ENCODE data around the gene NAAA.
"Not testable (repeated sequence)": the region's sequence is repeated elsewhere in the genome, so short reads cannot be mapped to it uniquely, and the experiment has no call there.

The NAAA gene

GRCh38 chr4:75939890-75940691, 722 bp downstream of the NAAA start:
- no peak for DNase-seq (ENCODE audit: extremely low read depth, low read depth)
- peak overlapping the region; percentile 75 for H3K4me3 ChIP-seq (replicated peaks; ENCODE audit: low read depth, low read length)
- TF ChIP-seq, protein P1, sequence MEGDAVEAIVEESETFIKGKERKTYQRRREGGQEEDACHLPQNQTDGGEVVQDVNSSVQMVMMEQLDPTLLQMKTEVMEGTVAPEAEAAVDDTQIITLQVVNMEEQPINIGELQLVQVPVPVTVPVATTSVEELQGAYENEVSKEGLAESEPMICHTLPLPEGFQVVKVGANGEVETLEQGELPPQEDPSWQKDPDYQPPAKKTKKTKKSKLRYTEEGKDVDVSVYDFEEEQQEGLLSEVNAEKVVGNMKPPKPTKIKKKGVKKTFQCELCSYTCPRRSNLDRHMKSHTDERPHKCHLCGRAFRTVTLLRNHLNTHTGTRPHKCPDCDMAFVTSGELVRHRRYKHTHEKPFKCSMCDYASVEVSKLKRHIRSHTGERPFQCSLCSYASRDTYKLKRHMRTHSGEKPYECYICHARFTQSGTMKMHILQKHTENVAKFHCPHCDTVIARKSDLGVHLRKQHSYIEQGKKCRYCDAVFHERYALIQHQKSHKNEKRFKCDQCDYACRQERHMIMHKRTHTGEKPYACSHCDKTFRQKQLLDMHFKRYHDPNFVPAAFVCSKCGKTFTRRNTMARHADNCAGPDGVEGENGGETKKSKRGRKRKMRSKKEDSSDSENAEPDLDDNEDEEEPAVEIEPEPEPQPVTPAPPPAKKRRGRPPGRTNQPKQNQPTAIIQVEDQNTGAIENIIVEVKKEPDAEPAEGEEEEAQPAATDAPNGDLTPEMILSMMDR (IDR thresholded peaks at IDR 0.05; ENCODE audit: low read depth, low read length, missing control alignments), result no peak

DNA sequence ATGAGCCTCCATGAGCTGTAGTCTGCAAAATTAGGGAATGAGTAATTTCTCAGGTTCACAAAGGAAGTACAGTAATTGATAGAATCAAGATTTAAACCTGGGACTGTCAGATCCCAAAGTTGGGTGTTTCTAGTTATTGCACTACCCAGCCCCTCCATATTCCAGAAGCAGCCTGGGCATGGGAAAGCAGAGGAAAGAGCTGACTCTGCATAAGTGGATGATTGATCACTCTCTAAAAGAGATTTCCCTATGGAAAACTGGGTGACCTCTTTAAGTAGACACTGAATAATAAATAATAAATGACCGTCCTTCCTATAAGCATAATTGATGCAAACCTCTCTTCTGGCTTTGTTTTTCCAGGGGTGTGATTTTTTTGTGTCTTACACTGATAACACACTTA, 5.2 kb downstream of the NAAA start:
- no peak for DNase-seq (ENCODE audit: extremely low read depth, low read depth)

DNA sequence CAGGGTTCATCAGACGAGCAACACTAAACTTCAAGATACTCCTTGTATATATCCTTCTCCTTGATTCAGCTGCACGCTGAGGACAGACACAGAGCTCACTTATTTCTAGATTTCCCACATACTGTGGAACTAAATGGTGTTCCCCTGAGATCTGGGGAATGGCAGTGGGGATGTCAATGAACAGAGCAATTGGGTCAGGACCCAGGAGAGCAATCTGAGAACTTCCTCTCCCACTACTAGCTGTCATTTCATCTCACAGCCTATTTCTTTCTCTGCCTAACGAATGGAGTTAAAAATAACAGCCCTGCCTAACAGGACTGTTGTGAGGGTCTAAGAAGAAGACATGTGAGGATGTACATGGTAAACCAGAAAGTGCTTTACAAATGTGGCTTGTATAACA, 10.7 kb downstream of the NAAA start:
- no peak for DNase-seq (ENCODE audit: extremely low read depth, low read depth)
- TF ChIP-seq, protein P1 (IDR thresholded peaks at IDR 0.05; ENCODE audit: low read depth, low read length, missing control alignments), result no peak
- no peak overlapping the region for H3K4me3 ChIP-seq (replicated peaks; ENCODE audit: low read depth, low read length)

More for the DNA sequence above, 5.2 kb downstream of the NAAA start:
- TF ChIP-seq, protein P1 (IDR thresholded peaks at IDR 0.05; ENCODE audit: low read depth, low read length, missing control alignments), result no peak
- H3K4me3 ChIP-seq (replicated peaks; ENCODE audit: low read depth, low read length), result no peak overlapping the region

DNA sequence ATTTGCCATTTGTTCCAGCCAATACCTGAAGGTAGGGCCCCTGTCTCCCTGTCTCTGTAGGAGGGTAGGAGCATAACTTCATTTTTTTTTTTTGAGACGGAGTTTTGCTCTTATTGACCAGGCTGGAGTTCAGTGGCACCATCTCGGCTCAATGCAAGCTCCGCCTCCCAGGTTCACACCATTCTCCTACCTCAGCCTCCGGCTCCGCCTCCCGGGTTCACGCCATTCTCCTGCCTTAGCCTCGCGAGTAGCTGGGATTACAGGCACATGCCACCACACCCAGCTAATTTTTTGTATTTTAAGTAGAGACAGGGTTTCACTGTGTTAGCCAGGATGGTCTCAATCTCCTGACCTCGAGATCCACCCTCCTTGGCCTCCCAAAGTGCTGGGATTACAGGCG, 15.9 kb downstream of the NAAA start:
- H3K4me3 ChIP-seq (replicated peaks; ENCODE audit: low read depth, low read length); DNase-seq (ENCODE audit: extremely low read depth, low read depth): not testable (repeated sequence)

DNA sequence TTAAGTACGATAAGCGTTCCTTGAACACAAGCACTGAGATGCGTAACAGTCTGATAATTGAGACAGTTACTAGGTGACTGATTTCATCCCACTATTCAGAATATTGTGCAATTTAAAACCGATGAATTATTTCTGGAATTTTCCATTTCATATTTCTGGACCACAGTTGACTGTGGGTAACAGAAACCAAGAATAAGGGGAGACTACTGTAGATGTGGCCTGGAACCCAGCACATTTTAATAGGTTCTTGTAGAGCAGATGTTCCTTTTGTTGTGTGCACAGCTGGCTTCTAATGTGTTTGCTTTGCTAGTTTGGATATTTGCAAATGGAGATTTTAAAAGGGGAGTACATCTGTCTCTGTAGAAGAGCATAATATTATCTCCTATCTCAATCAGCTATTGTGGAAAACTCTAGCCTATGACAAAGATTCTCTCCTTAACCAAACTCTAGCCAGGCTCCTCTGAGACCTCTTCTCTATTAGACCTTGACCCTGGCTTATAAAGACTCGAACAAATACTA, 16.4 kb downstream of the NAAA start:
- no peak for DNase-seq (ENCODE audit: extremely low read depth, low read depth)
- H3K4me3 ChIP-seq (replicated peaks; ENCODE audit: low read depth, low read length), result no peak overlapping the region
- TF ChIP-seq, protein P1 (IDR thresholded peaks at IDR 0.05; ENCODE audit: low read depth, low read length, missing control alignments), result no peak

GRCh38 chr4:75922588-75922987, 18.2 kb downstream of the NAAA start:
- no peak overlapping the region for H3K4me3 ChIP-seq (replicated peaks; ENCODE audit: low read depth, low read length)
- DNase-seq (ENCODE audit: extremely low read depth, low read depth), result no peak
- TF ChIP-seq, protein P1 (IDR thresholded peaks at IDR 0.05; ENCODE audit: low read depth, low read length, missing control alignments), result no peak

- no peak overlapping the region for H3K4me3 ChIP-seq (replicated peaks; ENCODE audit: low read depth, low read length)
- no peak for DNase-seq (ENCODE audit: extremely low read depth, low read depth)
- TF ChIP-seq, protein P1 (IDR thresholded peaks at IDR 0.05; ENCODE audit: low read depth, low read length, missing control alignments), result no peak
Observed at GRCh38 chr4:75921910-75922309, 18.9 kb downstream of the NAAA start.

Measured in HFF-Myc (cell line).